HuH-7.5 (cell line): Measurements from ENCODE around the gene C22orf42.
"Not testable (repeated sequence)": the region's sequence is repeated elsewhere in the genome, so short reads cannot be mapped to it uniquely, and the experiment has no call there.

Source experiments
- DNase-seq: peaks from one replicate; pipeline ENCODE4 v3.0.0; 2011; ENCODE audit warnings: low spot score

C22orf42 gene, protein sequence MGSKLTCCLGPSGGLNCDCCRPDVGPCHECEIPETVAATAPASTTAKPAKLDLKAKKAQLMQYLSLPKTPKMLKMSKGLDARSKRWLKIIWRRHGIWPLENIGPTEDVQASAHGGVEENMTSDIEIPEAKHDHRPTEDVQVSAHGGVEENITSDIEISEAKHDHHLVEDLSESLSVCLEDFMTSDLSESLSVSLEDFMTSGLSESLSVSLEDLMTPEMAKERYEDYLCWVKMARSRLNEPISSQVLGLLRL

DNA sequence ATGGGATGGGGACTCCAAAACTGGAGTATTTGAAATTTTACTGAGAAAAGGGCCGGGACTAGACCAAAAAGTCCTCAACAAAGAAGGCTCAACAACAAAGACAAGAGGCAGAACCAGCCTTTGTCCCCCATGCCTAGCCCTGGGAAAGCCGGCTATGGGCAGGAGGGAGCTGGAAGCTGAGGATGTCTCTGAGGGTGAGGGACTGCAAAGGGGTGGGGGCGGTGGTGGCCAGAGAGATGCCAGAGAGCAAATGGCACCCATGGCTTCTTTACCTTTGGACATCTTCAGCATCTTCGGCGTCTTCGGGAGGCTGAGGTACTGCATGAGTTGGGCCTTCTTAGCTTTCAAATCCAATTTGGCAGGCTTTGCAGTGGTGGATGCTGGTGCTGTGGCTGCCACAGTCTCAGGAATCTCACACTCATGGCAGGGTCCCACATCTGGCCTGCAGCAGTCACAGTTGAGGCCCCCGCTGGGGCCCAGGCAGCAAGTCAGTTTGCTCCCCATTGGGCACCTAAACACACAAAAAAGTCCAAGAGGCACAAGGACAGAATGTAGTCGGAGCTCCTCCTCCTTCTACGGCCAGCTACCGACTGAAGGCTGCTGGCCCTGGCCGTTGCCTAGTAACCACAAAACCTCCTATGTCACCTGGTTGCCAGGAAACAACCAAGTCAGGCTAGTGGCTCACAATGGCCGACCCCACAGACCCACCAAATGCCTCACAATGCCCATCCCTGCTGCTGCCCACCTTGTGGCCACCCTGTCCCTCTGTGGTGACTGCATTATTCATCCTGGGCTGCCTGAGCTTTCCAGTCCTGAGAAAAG, at the start of gene C22orf42:
TSS of gene C22orf42 (minus strand) at position 592 of the 822 bp plus-strand sequence. CDS start at position 504, 88 bp downstream.
- DNase-seq, result no peak

DNA sequence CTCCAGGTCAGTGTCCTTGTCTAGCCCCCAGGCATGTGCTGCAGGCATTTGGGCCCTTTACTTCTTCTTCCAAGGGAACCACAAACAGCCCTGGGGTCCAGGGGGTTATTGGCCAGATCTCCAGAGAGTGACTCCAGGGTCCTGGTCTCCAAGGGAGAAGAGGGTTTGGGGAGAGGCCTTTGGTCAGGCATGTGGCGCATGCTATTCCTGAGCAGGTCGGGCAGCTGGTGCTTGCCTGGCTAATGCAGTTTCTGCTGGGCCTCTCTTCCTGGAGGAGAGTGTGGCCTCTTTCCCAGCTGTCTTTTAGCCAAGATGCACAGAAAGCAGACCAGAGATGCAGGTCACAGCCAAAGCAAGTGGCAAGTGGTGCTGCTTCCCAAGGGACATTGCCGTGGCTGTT, 49.6 kb upstream of the C22orf42 start:
- DNase-seq, result no peak

DNA sequence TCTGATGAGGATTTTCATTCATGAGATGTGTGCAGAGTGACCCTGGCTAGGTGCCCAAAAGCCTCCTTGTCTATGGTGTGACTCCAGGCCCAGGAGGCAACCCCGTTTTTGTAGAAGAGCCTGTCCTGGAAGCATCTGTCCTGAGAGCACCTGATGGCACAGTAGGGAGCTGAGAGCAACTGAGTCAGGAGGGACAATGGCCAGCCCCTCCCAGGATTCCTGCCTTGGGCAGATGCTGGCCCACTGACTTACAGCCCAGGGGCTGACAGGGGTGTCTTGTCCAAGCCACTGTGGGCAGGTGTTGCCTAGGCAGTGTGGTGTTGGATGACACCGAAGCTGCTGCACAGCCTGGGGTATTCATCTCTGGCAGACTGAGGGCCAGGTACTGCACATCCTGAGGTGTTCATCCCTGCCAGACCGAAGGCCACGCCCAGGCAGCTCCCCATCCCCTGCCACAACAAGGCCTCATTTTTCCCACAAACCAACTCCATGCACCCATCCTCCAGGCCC, 48.9 kb upstream of the C22orf42 start:
- DNase-seq, result no peak

- peak; percentile 34 for DNase-seq
Observed at GRCh38 chr22:32206774-32207758, 48.0 kb upstream of the C22orf42 start.

GRCh38 chr22:32205974-32206773, 47.1 kb upstream of the C22orf42 start:
- no peak for DNase-seq

GRCh38 chr22:32204856-32205722, 46.0 kb upstream of the C22orf42 start, which contains the start of gene RFPL2:
Gene RFPL2 (minus strand): TSS chr22:32205073. CDS start chr22:32202451, 2,622 bp downstream.
- peak; percentile 72 for DNase-seq

DNA sequence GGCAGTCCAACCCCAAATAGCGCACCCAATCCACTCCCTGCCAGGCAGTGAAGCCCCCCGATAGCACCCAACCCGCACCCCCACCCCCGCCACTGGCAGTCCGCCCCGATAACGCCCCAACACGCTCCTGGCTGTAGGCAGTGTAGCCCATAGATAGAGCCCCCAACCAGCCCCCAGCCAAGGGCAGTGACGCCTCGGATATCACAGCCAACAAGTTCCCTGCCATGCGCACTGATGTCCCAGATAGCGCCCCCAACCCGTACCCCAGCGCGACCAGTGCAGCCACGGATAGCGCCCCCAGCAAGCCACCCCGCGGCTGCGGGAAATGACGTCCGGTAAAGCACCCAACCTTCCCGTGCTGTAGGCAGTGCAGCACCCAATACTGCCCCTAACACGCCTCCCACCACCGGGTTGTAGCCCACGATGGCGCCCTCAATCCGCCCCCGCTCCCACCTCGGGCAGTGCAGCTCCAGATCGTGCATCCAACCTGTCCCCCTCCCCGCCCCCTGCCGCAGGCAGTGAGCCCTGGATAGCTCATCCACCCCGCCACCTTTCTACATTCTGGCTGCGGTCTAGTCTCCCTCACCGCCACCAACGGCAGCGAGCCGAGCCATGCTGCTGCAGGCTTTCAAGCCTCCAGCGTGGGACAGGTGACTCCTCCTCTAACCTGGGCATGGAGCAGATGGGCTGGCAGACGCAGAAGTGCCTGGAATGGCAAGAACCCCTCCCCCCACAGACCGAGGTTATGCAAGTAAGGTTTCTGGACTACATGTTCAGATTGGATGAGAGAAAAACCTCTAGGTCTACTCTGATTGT, 45.1 kb upstream of the C22orf42 start:
- DNase-seq, result no peak

DNA sequence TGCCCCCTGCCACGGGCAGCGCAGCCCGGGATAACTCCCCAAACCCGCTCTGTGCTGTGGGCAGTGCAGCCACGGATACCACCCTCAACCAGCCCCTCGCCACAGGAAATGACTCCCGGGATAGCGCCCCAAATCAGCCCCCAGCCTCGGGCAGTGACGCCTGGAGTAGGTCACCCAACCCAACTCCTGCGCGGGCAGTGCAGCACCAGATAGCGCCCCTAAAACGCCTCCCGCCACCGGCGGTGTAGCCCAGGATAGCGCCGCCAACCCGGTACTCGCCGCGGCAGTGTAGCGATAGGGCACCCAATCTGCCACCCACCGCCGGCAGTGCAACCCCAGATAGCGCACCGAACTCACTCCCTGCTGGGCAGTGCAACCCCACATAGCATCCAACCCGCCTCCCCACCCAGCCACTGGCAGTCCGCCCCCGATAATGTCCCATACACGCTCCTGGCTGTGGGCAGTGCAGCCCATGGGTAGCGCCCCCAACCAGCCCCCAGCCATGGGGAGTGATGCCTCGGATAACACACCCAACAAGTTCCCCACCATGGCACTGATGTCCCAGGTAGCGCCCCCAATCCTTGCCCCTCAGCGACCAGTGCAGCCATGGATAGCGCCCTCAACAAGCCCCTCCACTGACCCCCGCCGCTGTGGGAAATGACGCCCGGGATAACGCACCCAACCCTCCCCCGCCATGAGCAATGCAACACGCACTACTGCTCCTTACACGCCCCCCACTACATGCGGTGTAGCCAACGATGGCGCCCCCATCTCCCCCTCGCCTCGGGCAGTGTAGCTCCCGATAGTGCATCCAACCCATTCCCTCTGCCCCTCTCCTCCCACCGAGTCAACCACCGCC, 44.3 kb upstream of the C22orf42 start:
- DNase-seq, result no peak

DNA sequence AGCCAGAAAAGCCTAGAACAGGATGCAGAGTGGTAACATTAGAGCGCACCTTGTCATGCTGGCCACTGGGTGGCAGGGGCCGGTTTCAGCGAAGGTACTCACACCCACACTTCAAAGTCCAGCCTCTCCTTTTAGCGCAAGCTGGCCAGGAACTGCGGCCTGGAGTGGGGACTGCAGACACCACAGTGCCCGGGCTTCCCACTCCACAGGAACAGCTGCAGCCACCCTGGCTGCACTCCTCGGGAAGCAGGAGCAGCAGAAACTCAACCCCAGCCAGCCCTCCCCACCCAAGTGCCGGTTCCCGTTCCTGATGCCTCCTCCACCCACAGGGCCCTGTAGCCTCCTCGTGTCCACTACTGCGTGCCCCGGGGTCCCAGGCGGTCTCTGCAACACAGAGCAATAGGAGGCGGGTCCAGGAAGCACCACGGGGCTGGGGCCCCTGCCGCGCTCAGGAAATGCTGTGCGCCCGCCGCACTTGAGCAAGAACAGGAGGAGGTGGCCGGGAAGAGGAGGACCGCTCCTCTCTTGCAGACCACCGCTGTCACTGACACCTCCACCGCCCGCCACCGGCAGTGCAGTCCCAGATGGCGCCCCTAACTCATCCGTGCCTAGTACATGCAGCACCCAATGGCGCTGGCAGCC, 43.6 kb upstream of the C22orf42 start:
- peak; percentile 85 for DNase-seq

DNA sequence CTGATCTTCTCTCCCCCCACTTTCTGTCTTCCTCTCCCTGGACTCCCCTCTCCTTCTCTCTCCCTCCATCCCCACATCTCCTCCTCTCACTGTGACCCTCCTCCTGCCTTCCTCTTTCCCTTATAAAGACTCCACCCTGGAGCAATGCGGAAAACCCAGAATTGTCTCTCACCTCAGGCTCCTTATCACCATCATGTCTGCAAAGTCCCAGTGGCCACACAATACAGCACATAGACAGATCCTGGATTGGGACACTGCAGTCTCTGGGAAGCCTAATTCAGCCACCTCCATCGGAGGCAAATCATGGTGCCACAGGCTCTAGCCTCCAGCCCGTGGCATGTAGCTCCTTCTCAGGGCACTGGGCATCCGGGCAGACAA, 43.0 kb upstream of the C22orf42 start:
- DNase-seq, result no peak

DNA sequence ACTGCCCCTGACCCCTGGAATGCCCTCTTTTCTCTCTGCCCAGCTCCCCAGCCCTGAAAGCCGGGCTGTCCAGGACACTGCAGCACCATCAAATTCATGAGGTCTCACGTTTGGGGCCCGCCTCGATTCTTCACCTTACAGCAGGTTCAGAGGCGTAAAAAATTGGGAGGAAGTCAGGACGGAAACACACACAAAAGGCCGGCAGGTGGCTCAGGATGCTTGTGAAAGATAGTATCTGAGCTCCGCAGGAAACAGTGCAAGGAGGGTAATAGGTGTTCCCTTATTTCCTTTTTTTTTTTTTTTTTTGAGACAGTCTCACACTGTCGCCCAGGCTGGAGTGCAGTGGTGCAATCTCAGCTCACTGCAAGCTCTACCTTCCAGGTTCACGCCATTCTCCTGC, 41.6 kb upstream of the C22orf42 start:
- DNase-seq, result no peak

GRCh38 chr22:32199961-32200360, 40.9 kb upstream of the C22orf42 start:
- DNase-seq, result no peak

DNA sequence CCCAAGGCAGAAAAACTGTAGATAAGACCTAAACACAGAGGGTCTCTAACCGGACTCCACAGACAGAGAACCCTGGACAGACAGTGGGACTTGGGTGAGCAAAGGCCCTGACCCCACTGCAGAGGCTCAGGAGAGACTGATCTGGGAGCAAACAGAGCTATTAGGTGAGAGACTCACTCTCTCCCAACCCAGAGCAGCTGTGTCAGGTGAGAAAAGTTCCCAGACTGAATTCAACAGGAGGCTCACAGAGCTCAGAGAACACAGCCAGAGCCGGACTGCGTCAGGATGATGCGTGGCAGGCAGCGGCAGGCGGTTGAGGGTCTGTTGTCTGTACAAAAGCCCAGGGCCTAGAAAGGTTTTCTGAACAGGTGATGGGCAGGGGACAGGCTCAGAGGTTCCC, 40.2 kb upstream of the C22orf42 start:
- no peak for DNase-seq

DNA sequence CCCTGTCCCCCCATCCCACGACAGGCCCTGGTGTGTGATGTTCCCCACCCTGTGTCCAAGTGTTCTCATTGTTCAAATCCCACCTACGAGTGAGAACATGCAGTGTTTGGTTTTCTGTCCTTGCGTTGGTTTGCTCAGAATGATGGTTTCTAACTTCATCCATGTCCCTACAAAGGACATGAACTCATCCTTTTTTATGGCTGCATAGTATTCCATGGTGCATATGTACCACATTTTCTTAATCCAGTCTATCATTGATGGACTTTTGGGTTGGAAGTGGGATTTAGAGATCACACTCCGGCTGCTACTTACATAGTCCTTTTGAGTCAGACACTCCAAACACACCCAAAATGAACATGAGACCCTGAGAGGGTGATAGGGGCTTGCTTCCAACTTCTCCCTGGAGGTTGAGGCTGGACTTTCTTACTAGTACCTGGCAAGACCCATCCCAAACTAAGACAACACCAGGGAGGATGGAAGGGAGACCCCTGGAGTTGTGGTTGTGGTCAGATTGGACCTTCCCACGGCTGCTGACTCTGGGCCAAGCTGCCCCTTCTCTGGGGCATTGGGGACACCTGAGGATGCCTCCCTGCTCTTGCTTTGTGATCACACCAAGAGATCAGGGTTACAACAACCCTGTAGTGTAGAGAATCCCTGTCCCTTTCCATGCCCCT, 38.6 kb upstream of the C22orf42 start:
- DNase-seq, result not testable (repeated sequence)

GRCh38 chr22:32195900-32196299, 36.8 kb upstream of the C22orf42 start:
- not testable (repeated sequence) for DNase-seq

DNA sequence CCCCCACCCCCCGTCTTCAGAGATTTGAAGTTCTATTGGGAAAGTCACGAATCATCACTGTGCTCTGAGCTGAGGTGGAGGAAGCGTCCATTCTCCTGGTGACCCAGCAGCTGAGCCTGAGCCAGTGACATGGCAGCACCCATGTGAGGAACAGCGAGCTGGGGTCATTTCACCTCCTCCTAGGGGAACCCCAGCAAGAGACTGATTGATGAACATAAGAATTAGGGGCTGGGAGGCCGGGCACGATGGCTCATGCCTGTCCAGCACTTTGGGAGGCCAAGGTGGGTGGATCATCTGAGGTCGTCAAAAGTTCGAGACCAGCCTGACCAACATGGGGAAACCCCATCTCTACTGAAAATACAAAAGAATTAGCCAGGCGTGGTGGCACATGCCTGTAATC, 34.2 kb upstream of the C22orf42 start:
- DNase-seq, result not testable (repeated sequence)

DNA sequence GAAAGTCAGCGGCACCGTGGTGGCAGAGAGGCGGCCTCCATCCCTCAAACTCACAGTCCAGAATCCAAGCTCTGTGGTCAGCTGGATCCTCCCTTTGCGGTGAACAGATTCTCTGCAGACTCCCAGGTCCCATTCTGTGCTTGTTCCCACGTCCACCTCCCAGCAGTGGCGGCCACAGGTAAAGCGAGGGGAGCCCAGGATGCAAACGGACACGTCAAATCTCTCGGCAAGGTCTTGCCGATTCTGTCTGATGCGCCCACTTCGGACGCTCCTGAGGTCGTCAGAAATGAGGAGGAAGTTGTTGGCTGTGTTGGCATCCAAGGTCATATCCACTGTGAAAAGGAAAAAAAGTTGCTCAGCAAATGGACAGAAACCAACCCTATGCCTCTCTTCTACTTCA, 31.9 kb upstream of the C22orf42 start:
- not testable (repeated sequence) for DNase-seq
